GM19193 (cell line): ENCODE results near the gene FAM234A.

ENCODE experiments used
- POLR2A ChIP-seq: IDR thresholded peaks from 4 replicates; pipeline ENCODE4 v1.6.1; 2011; ENCODE audit not compliant: insufficient read depth, insufficient read length; ENCODE audit errors: extremely low read depth

The FAM234A gene

DNA sequence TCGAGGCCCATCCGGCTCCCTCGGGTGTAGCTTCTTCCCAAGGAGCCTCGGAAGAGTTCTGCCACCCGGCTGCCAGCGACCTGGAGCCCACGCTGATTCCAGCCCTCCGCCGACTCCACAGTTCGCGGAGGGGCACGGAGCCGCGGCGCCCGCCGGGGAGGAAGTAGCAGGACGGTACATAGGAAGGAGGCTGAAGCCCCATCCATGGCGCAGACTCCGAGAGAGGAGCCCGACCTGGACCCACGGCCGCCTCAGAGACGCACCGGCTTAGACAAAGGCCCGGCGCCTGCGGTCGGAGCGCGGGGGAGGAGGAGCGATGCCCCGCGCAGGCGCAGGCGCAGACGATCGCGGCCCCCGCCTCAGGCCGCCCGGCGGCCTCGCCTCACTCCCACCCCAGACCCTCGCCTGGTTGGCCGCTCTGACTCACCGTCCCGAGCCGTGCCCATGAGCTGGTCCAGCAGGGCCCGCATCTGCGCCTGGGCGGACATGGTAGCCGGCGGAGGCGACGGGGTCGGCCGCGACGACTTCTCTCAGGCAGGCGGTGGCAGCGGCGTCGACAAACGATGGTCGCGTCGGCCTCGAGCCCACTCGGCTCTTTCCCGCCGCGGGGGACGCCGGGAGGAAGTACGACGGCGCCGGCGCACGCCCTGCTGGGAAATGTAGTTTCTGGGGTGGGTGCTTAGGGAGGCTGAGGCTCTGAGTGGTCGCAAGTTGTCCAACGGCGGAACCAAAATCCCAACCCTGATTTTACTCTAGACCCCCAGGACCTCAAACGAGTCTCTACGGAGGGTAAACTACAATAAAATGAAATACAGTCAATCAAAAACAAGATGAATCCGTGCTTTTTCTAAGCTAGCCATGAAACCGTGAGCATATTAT is 5.5 kb upstream of the FAM234A start, which contains the start of gene LUC7L:
LUC7L (minus strand) TSS at position 598 of the 879 bp plus-strand sequence; CDS start at position 488, 110 bp downstream.
- peak; percentile 98 for TF ChIP-seq POLR2A

DNA sequence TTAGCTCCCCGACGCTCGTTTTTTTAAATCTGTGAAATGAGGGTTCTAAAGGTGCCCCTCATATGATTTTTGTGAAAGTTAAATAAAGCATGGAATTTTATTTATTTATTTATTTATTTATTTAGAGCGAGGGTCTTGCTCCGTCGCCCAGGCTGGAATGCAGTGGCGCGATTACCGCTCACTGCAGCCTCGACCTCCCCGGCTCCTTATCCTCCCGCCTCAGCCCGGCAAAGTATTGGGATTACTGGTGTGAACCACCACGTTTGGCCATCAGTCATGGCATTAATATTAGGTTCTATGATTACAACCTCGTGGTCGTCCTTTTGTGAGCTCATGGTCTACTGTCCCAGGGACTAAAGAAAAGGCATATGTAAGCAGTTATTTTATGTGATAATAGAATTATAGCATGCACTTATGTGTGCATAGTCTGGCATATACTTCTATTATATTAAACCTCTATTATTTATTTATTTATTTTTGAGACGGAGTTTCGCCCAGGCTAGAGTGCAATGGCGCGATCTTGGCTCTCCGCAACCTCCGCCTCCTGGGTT is 4.8 kb upstream of the FAM234A start:
- no peak for TF ChIP-seq POLR2A

GRCh38 chr16:230949-231348 is 3.7 kb upstream of the FAM234A start:
- TF ChIP-seq POLR2A = no peak

DNA sequence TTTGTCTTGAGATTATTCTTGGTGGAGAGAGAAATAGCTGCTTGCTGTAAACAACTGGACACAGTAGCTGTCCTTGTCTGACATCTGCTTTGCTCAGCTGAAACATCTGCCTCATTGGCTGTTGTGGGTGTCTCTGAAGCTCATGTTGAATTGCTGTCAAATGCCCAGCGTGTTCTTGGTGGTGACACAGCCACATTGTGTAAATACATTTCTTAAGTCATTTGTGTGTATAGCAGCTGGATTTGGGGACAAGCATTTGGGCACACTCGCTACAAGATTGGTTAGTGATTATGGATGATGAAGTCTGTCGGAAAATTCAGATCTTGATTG is 5.3 kb downstream of the FAM234A start:
- no peak for TF ChIP-seq POLR2A

- TF ChIP-seq POLR2A = no peak
Observed at GRCh38 chr16:240559-240958, 5.9 kb downstream of the FAM234A start.

DNA sequence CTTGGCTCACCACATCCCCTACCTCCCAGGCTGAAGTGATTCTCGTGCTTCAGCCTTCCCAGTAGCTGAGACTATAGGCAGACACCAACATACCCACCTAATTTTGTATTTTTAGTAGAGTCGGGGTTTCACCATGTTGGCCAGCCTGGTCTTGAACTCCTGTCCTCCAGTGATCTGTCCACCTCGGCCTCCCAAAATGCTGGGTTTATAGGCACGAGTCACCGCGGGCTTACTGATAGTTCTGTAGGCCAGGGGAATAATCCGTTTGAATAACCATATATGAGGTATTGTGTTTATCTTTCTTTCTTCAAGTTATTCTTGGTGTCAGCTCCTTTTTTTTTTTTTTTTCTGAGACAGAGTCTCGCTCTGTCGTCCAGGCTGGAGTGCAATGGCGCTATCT is 7.7 kb downstream of the FAM234A start:
- TF ChIP-seq POLR2A = no peak

- no peak for TF ChIP-seq POLR2A
Observed at GRCh38 chr16:243348-243747, 8.7 kb downstream of the FAM234A start.

GRCh38 chr16:245105-245504 is 10.5 kb downstream of the FAM234A start:
- TF ChIP-seq POLR2A = no peak

DNA sequence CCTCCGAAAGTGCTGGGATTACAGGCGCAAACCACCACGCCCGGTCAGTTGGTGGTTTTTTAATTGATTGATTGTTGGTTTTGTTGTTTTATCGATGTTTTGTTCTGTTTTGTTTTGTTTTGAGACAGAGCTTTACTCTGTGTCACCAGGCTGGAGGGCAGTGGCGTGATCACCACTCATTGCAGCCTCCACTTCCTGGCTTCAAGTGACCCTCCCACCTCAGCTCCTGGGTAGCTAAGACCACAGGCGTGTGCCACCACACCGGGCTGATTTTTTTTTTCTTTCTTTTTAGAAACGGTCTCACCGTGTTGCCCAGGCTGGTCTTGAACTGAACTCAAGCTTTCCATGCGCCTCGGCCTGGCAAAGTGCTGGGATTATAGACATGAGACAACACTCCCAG is 12.4 kb downstream of the FAM234A start:
- TF ChIP-seq POLR2A = no peak

DNA sequence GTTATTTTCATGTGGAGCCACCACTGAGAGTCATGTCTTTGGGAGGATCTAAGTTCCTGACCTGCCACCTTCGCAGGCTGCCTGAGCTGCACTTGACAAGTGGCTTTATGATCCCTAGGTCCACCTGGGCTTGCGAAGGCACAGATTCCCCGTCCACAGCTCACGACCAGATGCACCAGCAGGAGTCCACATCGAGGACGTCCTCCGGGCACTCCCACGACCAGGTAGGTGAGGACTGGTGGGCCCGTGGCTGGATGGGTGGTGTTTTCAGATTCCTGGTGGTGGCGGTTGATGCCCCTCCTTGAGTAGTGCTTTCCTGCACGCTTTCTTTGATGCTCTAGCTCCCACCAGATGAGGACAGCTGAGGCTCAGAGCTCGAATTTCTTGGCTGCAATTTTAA is 14.8 kb downstream of the FAM234A start:
- no peak for TF ChIP-seq POLR2A

DNA sequence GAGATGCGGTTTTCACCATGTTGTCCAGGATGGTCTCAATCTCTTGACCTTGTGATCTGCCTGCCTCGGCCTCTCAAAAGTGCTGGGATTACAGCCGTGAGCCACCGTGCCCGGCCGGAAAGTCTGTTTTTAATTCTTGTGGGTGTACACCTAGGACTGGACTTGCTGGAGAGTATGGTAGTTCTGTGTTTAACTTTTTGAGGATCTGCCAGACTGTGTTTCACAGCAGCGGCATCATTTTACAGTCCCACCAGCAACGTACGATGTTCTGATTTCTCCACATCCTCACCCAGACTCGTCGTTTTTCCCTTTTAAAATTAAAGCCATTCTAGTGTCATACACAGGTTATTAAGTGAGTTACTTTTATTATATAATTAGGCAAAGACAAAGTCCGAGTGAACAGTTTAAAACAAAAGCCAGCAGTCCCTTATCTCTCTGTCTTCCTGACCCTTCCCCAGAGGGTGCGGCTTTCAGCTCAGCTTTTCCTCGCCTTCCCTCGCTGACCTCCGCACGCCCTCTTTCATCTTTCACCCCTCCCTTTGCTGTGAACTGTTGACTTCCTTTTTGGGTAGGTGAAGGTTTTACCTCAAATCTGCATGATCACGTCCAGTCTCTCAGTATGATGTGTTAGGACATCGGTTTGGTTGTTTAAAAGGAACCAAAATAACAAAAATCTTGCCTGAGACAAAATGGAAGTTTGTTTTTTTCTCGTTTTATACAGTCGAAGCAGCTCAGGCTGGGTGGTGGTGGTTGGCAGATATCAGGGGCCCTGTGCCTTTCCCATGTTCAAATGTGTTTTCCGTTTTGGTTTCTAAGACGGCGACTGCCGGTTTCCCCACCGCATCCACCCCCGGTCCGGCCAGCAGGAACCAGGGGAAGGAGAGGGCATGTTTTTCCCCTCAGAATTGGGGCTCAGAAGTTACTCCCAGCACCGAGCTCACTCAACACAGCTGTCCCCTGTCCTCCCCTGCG is 18.0 kb downstream of the FAM234A start:
- no peak for TF ChIP-seq POLR2A

- no peak for TF ChIP-seq POLR2A
Observed at GRCh38 chr16:253833-254232, 19.2 kb downstream of the FAM234A start.

GRCh38 chr16:254461-254860 is 19.8 kb downstream of the FAM234A start:
- no peak for TF ChIP-seq POLR2A

GRCh38 chr16:255183-255582 is 20.6 kb downstream of the FAM234A start:
- no peak for TF ChIP-seq POLR2A

DNA sequence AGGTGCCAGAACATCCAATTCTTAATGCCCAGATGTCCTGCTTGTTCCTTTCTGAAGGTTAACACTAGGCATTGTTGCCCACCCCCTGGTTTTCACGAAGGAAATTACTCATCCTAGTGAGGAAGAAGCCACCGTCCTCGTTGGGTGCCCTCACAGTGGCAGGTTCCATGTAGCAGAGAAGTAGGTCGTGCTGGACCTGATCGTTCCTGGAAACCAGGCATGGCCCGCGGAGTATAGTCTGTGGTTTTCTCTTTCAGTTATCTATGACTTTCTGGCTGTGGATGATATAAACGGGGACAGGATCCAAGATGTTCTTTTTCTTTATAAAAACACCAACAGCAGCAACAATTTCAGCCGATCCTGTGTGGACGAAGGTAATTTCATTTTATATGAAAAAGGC is 24.6 kb downstream of the FAM234A start:
- TF ChIP-seq POLR2A = no peak
